HepG2 (cell line): ENCODE data around the gene ZNF440. TPM values are rescaled to one million over a fixed set of nuclear protein-coding genes. Genes with fewer than 3 reads are reported as not detected.

Source experiments
- CHCHD3 ChIP-seq: sonication (generic); formaldehyde crosslinking; IDR thresholded peaks from 2 replicates; pipeline ENCODE4 v1.8.0; 2022; ENCODE audit warnings: mild to moderate bottlenecking, missing genetic modification reagents, moderate library complexity
- EZH2 ChIP-seq: conservative IDR thresholded peaks from 2 replicates; pipeline ENCODE4 v1.6.1; 2012; ENCODE audit warnings: mild to moderate bottlenecking, low read depth, low read length, moderate library complexity
- HOXA3 ChIP-seq: sonication (generic); formaldehyde crosslinking; IDR thresholded peaks from 2 replicates; pipeline ENCODE4 v1.5.0; 2020; ENCODE audit warnings: missing genetic modification reagents
- KDM1A ChIP-seq: IDR thresholded peaks from 2 replicates; pipeline ENCODE4 v1.6.1; 2016; ENCODE audit warnings: missing compliant biosample characterization
- KMT2A ChIP-seq: sonication (generic); formaldehyde crosslinking; IDR thresholded peaks from 2 replicates; pipeline ENCODE4 v1.4.0; 2020; ENCODE audit warnings: missing genetic modification reagents
- KMT2B ChIP-seq: IDR thresholded peaks from 2 replicates; pipeline ENCODE4 v1.6.1; 2016; ENCODE audit warnings: missing genetic modification reagents, missing compliant biosample characterization
- NFKB2 ChIP-seq: sonication (generic); formaldehyde crosslinking; IDR thresholded peaks from 2 replicates; pipeline ENCODE4 v1.4.0; 2020; ENCODE audit warnings: missing genetic modification reagents, borderline replicate concordance
- NONO ChIP-seq, 2 experiments: fragments of 450-650 bp in 1 of 2; sonication (generic) in 1 of 2; formaldehyde crosslinking in 1 of 2; IDR thresholded peaks in 1 of 2; conservative IDR thresholded peaks in 1 of 2; 2 replicates each; pipeline versions ENCODE4 v1.6.1 to v1.8.0; 2017 to 2022; ENCODE audit warnings: mild to moderate bottlenecking in 1 of 2, missing genetic modification reagents in 1 of 2, moderate library complexity in 1 of 2
- SP2 ChIP-seq: sonication (generic); formaldehyde crosslinking; IDR thresholded peaks from 2 replicates; pipeline ENCODE4 v1.5.1; 2020; ENCODE audit warnings: mild to moderate bottlenecking, missing genetic modification reagents
- STAT6 ChIP-seq: sonication (generic); formaldehyde crosslinking; IDR thresholded peaks from 2 replicates; pipeline ENCODE4 v1.4.0; 2020; ENCODE audit warnings: missing genetic modification reagents, mild to moderate bottlenecking, borderline replicate concordance
- TFAP4 ChIP-seq: sonication (generic); IDR thresholded peaks from 2 replicates; pipeline ENCODE4 v1.6.1; 2016; ENCODE audit warnings: low read depth, borderline replicate concordance
- ZFP41 ChIP-seq: sonication (generic); formaldehyde crosslinking; IDR thresholded peaks from 2 replicates; pipeline ENCODE4 v1.4.0; 2020; ENCODE audit warnings: mild to moderate bottlenecking, missing genetic modification reagents, borderline replicate concordance
- ZNF281 ChIP-seq: sonication (generic); formaldehyde crosslinking; IDR thresholded peaks from 2 replicates; pipeline ENCODE4 v1.4.0; 2020; ENCODE audit warnings: missing genetic modification reagents, borderline replicate concordance
- ZNF350 ChIP-seq: sonication (generic); formaldehyde crosslinking; IDR thresholded peaks from 2 replicates; pipeline ENCODE4 v1.4.0; 2020; ENCODE audit warnings: mild to moderate bottlenecking, low read depth, missing genetic modification reagents, borderline replicate concordance
- ZNF563 ChIP-seq: sonication (generic); formaldehyde crosslinking; IDR thresholded peaks from 2 replicates; pipeline ENCODE4 v1.8.0; 2022; ENCODE audit warnings: mild to moderate bottlenecking, moderate library complexity, missing genetic modification reagents
- ZNF598 ChIP-seq: sonication (generic); formaldehyde crosslinking; IDR thresholded peaks from 2 replicates; pipeline ENCODE4 v1.5.1; 2020; ENCODE audit warnings: mild to moderate bottlenecking, missing genetic modification reagents, borderline replicate concordance
- ZNF784 ChIP-seq: sonication (generic); formaldehyde crosslinking; IDR thresholded peaks from 2 replicates; pipeline ENCODE4 v1.5.1; 2020; ENCODE audit warnings: missing genetic modification reagents, mild to moderate bottlenecking, borderline replicate concordance
- polyA plus RNA-seq, 8 experiments: library from polyadenylated mRNA; depleted of rRNA in 3 of 8; stranded (reverse) in 7 of 8; unstranded in 1 of 8; fragments of >200 nt; fragmentation: Illumina TruSeq in 4 of 8; extraction: Trizol in 4 of 8; gene quantifications; 2 replicates each; pipeline versions ENCODE4 v1.2.1 to v1.2.3, GENCODE V29; 2011 to 2016; ENCODE audit warnings: low read depth in 4 of 8, missing spikeins in 1 of 8, mixed read lengths in 1 of 8; ENCODE audit not compliant: insufficient read depth in 1 of 8
- total RNA-seq, 5 experiments: library from RNA; depleted of rRNA; stranded (reverse); fragments of >200 nt; fragmentation: Illumina TruSeq; extraction: Trizol; gene quantifications; 2 replicates each; pipeline ENCODE4 v1.2.3, GENCODE V29; 2016; ENCODE audit warnings: low read depth in 1 of 5

Gene ZNF440
- total and polyA plus RNA-seq, 2 of the 13 experiments (the other 11 are each of a cell fraction or from before 2014, with no cell fraction given) = 2.7 to 12.4 TPM

GRCh38 chr19:11848594-11849469 is 34.8 kb downstream of the ZNF440 start, which contains the start of gene ZNF439 (continued):
- TF ChIP-seq ZNF281 (CRISPR knock-in tag) (peak; percentile 90), CHCHD3 (0 out of 2 replicates have a peak, but pooled peaks have one; percentile 87), ZNF563 (CRISPR knock-in tag) (peak; percentile 65; the same call in 1 of the 2 replicates), SP2 (CRISPR knock-in tag) (peak; percentile 52; the same call in 1 of the 2 replicates), EZH2 (no peak), ZNF784 (CRISPR knock-in tag) (peak; percentile 83; the same call in 1 of the 2 replicates), ZNF350 (CRISPR knock-in tag) (peak; percentile 60; the same call in 1 of the 2 replicates), KMT2B (CRISPR knock-in tag) (peak; percentile 18; the same call in 1 of the 2 replicates), STAT6 (CRISPR knock-in tag) (no peak), ZNF598 (peak; percentile 96), KMT2A (CRISPR knock-in tag) (peak; percentile 60; the same call in 1 of the 2 replicates), HOXA3 (CRISPR knock-in tag) (peak; percentile 66), NFKB2 (CRISPR knock-in tag) (peak; percentile 34; the same call in 1 of the 2 replicates), TFAP4 (no peak), NONO (IDR thresholded peaks at IDR 0.05) (no peak), NONO (CRISPR knock-in tag; conservative IDR thresholded peaks at IDR 0.05) (peak; percentile 72), ZFP41 (CRISPR knock-in tag) (no peak), KDM1A (peak; percentile 90; the same call in 1 of the 2 replicates)
